H9 (cell line): ENCODE data around the gene LRP5. TPM values are rescaled to one million over a fixed set of nuclear protein-coding genes. Genes with fewer than 3 reads are reported as not detected.

ENCODE experiments used
- DNase-seq: peaks from one replicate; pipeline ENCODE4 v3.0.0-alpha.2; 2017
- H2AFZ ChIP-seq: one replicate; pipeline ENCODE4 v1.6.1; 2013; ENCODE audit warnings: mild to moderate bottlenecking, low read length, control low read depth, moderate library complexity
- H2AK5ac ChIP-seq: 2 replicates; pipeline ENCODE4 v1.6.1; 2013; ENCODE audit warnings: low read length, control low read depth, mixed read lengths; ENCODE audit not compliant: insufficient read length
- H2BK120ac ChIP-seq: one replicate; pipeline ENCODE4 v1.6.1; 2013; ENCODE audit warnings: low read depth, mild to moderate bottlenecking, low read length, control low read depth, inconsistent platforms; ENCODE audit not compliant: poor library complexity, severe bottlenecking
- H2BK12ac ChIP-seq: 2 replicates; pipeline ENCODE4 v1.6.1; 2013; ENCODE audit warnings: low read length, control low read depth, mixed read lengths, low read depth; ENCODE audit not compliant: insufficient read length
- H2BK15ac ChIP-seq: 2 replicates; pipeline ENCODE4 v1.6.1; 2013; ENCODE audit warnings: low read depth, low read length, control low read depth
- H2BK20ac ChIP-seq: one replicate; pipeline ENCODE4 v1.6.1; 2013; ENCODE audit warnings: low read depth, mild to moderate bottlenecking, low read length, control low read depth, inconsistent platforms; ENCODE audit not compliant: poor library complexity, severe bottlenecking
- H2BK5ac ChIP-seq: 2 replicates; pipeline ENCODE4 v1.6.1; 2013; ENCODE audit warnings: low read length, control low read depth, mixed read lengths; ENCODE audit not compliant: insufficient read length
- H3K14ac ChIP-seq: 2 replicates; pipeline ENCODE4 v1.6.1; 2013; ENCODE audit warnings: low read length, control low read depth; ENCODE audit not compliant: insufficient read depth
- H3K18ac ChIP-seq: 2 replicates; pipeline ENCODE4 v1.6.1; 2013; ENCODE audit warnings: low read depth, mild to moderate bottlenecking, mixed read lengths, low read length, control low read depth; ENCODE audit not compliant: insufficient read length
- H3K23ac ChIP-seq: 2 replicates; pipeline ENCODE4 v1.6.1; 2013; ENCODE audit warnings: low read length, control low read depth, mixed read lengths, low read depth; ENCODE audit not compliant: insufficient read length
- H3K23me2 ChIP-seq: 2 replicates; pipeline ENCODE4 v1.6.1; 2013; ENCODE audit warnings: low read depth, mild to moderate bottlenecking, mixed read lengths, low read length, control low read depth; ENCODE audit not compliant: insufficient read length, poor library complexity, severe bottlenecking
- H3K27ac ChIP-seq: 2 replicates; pipeline ENCODE4 v1.5.1; 2013; ENCODE audit warnings: low read length, control low read depth, mixed read lengths, low read depth; ENCODE audit not compliant: insufficient read length
- H3K27me3 ChIP-seq: 2 replicates; pipeline ENCODE4 v1.6.1; 2013; ENCODE audit warnings: low read length, control low read depth, inconsistent platforms; ENCODE audit not compliant: insufficient read depth
- H3K4ac ChIP-seq: 2 replicates; pipeline ENCODE4 v1.6.1; 2013; ENCODE audit warnings: low read depth, mild to moderate bottlenecking, control low read depth, inconsistent platforms, low read length, moderate library complexity
- H3K4me1 ChIP-seq: 2 replicates; pipeline ENCODE4 v1.6.1; 2013; ENCODE audit warnings: low read length, control low read depth, inconsistent platforms; ENCODE audit not compliant: insufficient read depth
- H3K4me2 ChIP-seq: 2 replicates; pipeline ENCODE4 v1.6.1; 2013; ENCODE audit warnings: low read length, control low read depth, mixed read lengths; ENCODE audit not compliant: insufficient read length, insufficient read depth
- H3K56ac ChIP-seq: 2 replicates; pipeline ENCODE4 v1.6.1; 2013; ENCODE audit warnings: low read depth, mild to moderate bottlenecking, mixed read lengths, low read length, control low read depth; ENCODE audit not compliant: insufficient read length
- H3K79me1 ChIP-seq: 2 replicates; pipeline ENCODE4 v1.6.1; 2013; ENCODE audit warnings: low read depth, mild to moderate bottlenecking, moderate library complexity, low read length, control low read depth, inconsistent platforms; ENCODE audit not compliant: insufficient read depth, poor library complexity, severe bottlenecking
- H3K79me2 ChIP-seq: 2 replicates; pipeline ENCODE4 v1.6.1; 2013; ENCODE audit warnings: low read length, control low read depth, inconsistent platforms; ENCODE audit not compliant: insufficient read depth
- H3K9ac ChIP-seq: 2 replicates; pipeline ENCODE4 v1.6.1; 2013; ENCODE audit warnings: low read length, control low read depth, mixed read lengths; ENCODE audit not compliant: insufficient read length; ENCODE audit errors: extremely low read depth
- H3K9me3 ChIP-seq: one replicate; pipeline ENCODE4 v1.6.1; 2013; ENCODE audit warnings: low read depth, low read length, inconsistent platforms; ENCODE audit not compliant: control insufficient read depth
- H3T11ph ChIP-seq: one replicate; pipeline ENCODE4 v1.6.1; 2013; ENCODE audit warnings: mild to moderate bottlenecking, low read length, control low read depth, inconsistent platforms
- H4K20me1 ChIP-seq: one replicate; pipeline ENCODE4 v1.6.1; 2013; ENCODE audit not compliant: control insufficient read depth, insufficient read length, insufficient read depth
- H4K5ac ChIP-seq: 2 replicates; pipeline ENCODE4 v1.6.1; 2013; ENCODE audit warnings: low read depth, mild to moderate bottlenecking, mixed read lengths, low read length, control low read depth; ENCODE audit not compliant: insufficient read length
- H4K8ac ChIP-seq: replicated peaks from 2 replicates; pipeline ENCODE4 v1.6.1; 2013; ENCODE audit warnings: low read length, control low read depth, mixed read lengths, low read depth; ENCODE audit not compliant: insufficient read length
- H4K91ac ChIP-seq: 2 replicates; pipeline ENCODE4 v1.6.1; 2013; ENCODE audit warnings: low read depth, mild to moderate bottlenecking, moderate library complexity, mixed read lengths, low read length, control low read depth; ENCODE audit not compliant: insufficient read length
- H3K27ac Mint-ChIP-seq, 3 experiments: 2 replicates in 2 of 3; 3 replicates in 1 of 3; pipeline ENCODE4 v1.8.0; 2020 to 2021; ENCODE audit warnings: mixed read lengths in 3 of 3, mild to moderate bottlenecking in 1 of 3, moderate library complexity in 1 of 3
- H3K27me3 Mint-ChIP-seq: 2 replicates; pipeline ENCODE4 v1.8.0; 2021; ENCODE audit warnings: low read depth, mild to moderate bottlenecking, moderate library complexity, mixed read lengths
- H3K36me3 Mint-ChIP-seq, 3 experiments: 2 replicates in 2 of 3; 3 replicates in 1 of 3; pipeline ENCODE4 v1.8.0; 2020 to 2021; ENCODE audit warnings: low read depth in 3 of 3, mixed read lengths in 3 of 3; ENCODE audit not compliant: insufficient read depth in 1 of 3
- H3K4me1 Mint-ChIP-seq, 2 experiments: 2 replicates each; pipeline ENCODE4 v1.8.0; 2020; ENCODE audit warnings: mixed read lengths in 2 of 2
- H3K4me3 Mint-ChIP-seq, 2 experiments: 2 replicates in 1 of 2; 3 replicates in 1 of 2; pipeline ENCODE4 v1.8.0; 2020 to 2021; ENCODE audit warnings: mild to moderate bottlenecking in 2 of 2, mixed read lengths in 2 of 2, moderate library complexity in 1 of 2
- H3K9me3 Mint-ChIP-seq, 2 experiments: 2 replicates in 1 of 2; 3 replicates in 1 of 2; pipeline ENCODE4 v1.8.0; 2020; ENCODE audit warnings: mild to moderate bottlenecking in 2 of 2, mixed read lengths in 2 of 2, moderate library complexity in 1 of 2
- CTCF ChIP-seq: fragments of 200-600 bp; sonication (generic); conservative IDR thresholded peaks from 3 replicates; pipeline ENCODE4 v1.8.0; 2021; ENCODE audit warnings: antibody characterized with exemption, mild to moderate bottlenecking
- WGBS: extraction: QIAGEN DNeasy Blood & Tissue Kit; methylation state at CpG from one replicate; pipeline ENCODE4 v1.1.7; 2013; ENCODE audit warnings: missing lambda C conversion rate, low lambda C conversion rate, mixed read lengths; ENCODE audit not compliant: insufficient read length; ENCODE audit errors: extremely low coverage; 5-methylcytosine and 5-hydroxymethylcytosine counted together
- total RNA-seq: library from RNA; stranded (reverse); gene quantifications from 2 replicates; pipeline ENCODE4 v1.2.1, GENCODE V29; 2021

LRP5 gene
- total RNA-seq, 1 experiment from 2014 or later = 38.4 TPM

GRCh38 chr11:68330700-68331337 is 18.4 kb downstream of the LRP5 start:
- Mint-ChIP-seq H3K36me3 (peaks cover 2 to 9% (median 5%) of the 10 kb centered on the region in 3 experiments; a peak in 5 of 7 replicates), H3K27ac (peak overlapping the region; percentile 60 to 92 (median 74); a peak in 6 of 7 replicates), H3K4me3 (peak overlapping the region in 1 of 2 experiments; percentile 50; a peak in 2 of 5 replicates), H3K4me1 (peaks cover 65% of the 10 kb centered on the region in 2 experiments), H3K9me3 (no peaks in the 10 kb centered on the region; a peak in 1 of 5 replicates), H3K27me3 (no peaks in the 10 kb centered on the region)
- H4K5ac ChIP-seq = no peak overlapping the region
- H4K91ac ChIP-seq = no peak overlapping the region
- no peak overlapping the region for H3K4ac ChIP-seq
- H2BK20ac ChIP-seq = no peak overlapping the region
- H3K23ac ChIP-seq = no peak overlapping the region
- H2AFZ ChIP-seq = no peak overlapping the region
- H3K79me1 ChIP-seq = no peaks in the 10 kb centered on the region
- H3K27ac ChIP-seq = no peak overlapping the region
- H3K56ac ChIP-seq = no peak overlapping the region
- WGBS = no CpG with 5 or more reads among the region's 16 CpGs
- H2AK5ac ChIP-seq = no peak overlapping the region
- no peak overlapping the region for H3K14ac ChIP-seq
- no peaks in the 10 kb centered on the region for H3K23me2 ChIP-seq
- H3K4me1 ChIP-seq = peaks cover 20% of the 10 kb centered on the region; the same call in 1 of the 2 replicates
- H4K8ac ChIP-seq = no peak overlapping the region
- no peaks in the 10 kb centered on the region for H3K27me3 ChIP-seq
- H2BK12ac ChIP-seq = no peak overlapping the region
- no peak overlapping the region for H2BK15ac ChIP-seq
- H3K4me2 ChIP-seq = no peak overlapping the region
- H3T11ph ChIP-seq = no peak overlapping the region
- no peaks in the 10 kb centered on the region for H3K9me3 ChIP-seq
- H3K79me2 ChIP-seq = peaks cover 7% of the 10 kb centered on the region; the same call in 1 of the 2 replicates
- DNase-seq = no peak
- no peaks in the 10 kb centered on the region for H4K20me1 ChIP-seq
- H2BK5ac ChIP-seq = no peak overlapping the region
- no peak overlapping the region for H3K18ac ChIP-seq
- no peak overlapping the region for H3K9ac ChIP-seq
- no peak for TF ChIP-seq CTCF
- H2BK120ac ChIP-seq = no peak overlapping the region
